DMS114 treated with DMSO at 0.1 percent for 48 hours (cell line): ENCODE results near the gene CDON.
A peak's percentile ranks its signal among the peaks of the same experiment; 100 is the strongest.

Experiments
- DNase-seq: peaks from one replicate; lab custom pipeline; 2025; ENCODE audit not compliant: unreplicated experiment; lab: John Stamatoyannopoulos, UW

CDON gene

DNA sequence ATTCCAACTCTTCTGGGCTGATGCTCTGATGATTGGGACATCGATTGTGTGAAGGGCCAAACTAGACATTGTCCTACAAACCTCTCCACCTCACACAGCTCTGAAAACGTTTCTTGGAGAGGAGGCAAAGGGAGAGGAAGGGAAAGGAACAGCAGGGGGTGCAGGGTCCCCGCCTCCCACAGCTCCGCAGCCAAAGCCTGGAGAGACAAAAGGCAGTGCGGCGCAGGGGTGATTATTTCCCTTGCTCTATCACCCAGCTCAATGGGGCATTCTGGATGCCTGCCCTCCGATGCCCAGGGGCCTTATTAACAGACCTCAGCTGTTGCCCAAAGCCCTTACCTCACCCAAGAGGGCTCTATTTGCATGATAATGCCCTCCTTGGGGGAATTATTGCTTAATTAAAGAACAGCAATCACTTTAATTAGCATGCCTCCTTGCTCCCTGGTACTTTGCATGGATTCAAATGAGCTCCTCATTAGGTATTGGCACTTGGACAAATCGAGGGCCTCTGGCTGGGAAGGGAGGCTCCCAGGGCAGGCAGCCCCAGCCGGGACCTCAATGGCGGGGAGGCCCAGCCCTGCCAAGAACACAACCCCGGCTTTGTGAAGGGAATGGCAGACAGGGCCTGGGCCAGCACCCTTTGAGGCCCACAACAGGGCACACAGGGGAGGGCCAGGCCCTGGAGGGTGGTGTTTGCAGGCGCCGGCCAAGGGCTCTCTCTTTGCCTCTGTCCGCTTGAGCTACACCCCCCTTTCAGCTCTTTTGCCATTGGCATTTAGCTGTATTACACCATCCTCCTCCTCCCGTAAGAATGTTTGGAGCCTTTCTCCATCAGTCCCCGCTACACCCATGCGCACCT lies 19.8 kb upstream of the CDON start:
- no peak for DNase-seq

GRCh38 chr11:126081915-126082250 lies 19.2 kb upstream of the CDON start:
- no peak for DNase-seq

DNA sequence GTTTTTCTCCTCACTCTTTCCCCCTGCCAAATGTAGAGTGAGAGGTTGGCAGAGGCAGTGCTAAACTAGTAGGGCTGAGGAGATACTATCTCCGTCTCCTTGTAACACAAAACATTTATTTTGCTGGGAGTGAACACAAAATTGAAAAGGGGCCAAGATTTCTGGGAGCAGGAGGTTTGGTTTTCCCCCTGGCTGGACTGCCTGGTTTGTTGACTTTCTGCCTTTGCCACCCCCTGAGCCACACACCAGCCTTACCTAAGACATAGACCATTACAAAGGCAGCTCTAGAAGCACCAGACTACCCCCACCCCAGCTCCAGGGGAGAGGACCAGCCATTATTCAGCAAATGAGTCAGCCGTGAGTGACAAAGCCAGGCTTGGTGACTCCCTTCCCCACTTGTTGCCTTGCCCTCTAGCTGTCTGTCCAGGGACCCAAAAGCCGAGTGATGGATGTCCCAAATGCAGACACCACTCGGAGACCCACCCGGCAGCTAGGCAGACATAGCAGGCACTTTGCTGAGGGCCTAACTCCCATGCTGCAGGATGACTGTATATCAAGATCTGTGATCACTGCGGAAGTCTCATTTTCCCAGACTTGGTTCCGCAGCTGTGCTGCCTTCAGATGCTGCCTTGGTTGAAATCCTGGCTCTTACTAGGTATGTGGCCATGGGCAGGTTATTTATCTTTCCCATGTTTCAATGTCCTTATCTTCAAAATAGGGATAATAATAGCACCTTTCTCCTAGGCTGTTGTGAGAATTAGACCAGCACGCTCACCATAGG lies 17.7 kb upstream of the CDON start:
- DNase-seq, result no peak

- DNase-seq, result no peak
Observed at GRCh38 chr11:126079621-126080124, 17.0 kb upstream of the CDON start.

- no peak for DNase-seq
Observed at GRCh38 chr11:126076641-126077040, 14.0 kb upstream of the CDON start.

DNA sequence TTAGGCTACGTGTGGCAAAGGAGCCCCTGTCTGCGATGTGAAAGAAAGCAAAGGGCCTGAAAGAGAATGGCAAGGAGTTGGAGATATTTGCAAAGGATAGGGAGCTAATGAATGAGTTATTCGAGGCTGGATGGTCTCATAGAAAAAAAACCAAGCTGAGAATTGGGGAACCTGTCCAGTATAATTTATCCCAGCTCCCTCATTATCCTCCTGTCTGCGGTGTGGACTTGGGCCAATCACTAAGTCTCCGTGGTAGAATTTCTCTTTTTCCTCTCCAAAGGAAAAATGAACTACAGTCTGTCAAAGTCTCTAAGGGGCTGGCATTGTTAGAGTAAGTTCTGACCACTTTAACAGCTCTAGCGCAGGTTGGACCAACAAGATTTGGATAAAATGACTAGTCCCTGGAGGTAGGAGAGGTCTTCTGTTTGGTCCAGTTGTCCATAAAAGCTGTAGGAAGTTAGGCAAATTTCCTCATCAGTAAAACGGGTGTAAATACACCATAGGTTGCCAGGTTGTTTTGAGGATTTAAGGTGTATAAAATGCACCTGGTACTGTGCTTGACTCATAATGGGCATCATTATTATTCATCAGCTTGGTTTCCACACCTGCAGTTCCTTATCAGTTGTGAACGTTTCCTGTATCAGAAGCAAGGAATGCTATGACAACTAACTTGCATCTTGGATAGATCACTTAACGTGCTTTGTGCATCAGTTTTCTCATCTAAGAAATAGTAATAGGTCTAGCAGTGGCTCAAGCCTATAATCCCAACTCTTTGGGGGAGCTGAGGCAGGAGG lies 10.3 kb upstream of the CDON start:
- no peak for DNase-seq

DNA sequence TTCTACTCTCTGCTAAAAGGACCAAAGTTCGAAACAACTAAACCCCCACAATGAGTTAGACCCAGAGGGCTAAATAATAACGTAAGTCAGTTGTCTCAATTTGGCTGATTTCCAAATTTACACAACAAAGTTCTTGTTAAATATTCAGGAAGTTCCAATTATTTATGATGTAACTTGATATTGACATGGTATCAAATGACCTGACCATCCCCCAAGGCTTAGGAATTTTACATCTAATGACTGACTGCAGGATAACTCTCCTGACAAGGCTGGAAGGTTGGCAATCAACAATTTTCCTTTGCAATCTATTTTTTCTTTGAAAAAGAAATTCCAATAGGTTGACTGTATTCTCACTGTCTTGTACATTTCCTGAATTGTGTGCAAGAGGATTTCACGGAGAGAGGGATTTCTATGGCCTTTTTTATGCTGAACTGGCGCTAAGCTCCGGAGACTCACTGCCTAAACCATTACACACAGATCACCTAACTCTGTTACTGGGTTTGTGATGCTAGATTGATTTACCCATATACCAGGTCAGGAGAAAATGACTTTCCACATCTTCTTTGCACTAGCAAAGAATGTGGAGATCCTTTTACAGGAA lies 9.6 kb upstream of the CDON start:
- no peak for DNase-seq

GRCh38 chr11:126063507-126063852 lies 814 bp upstream of the CDON start:
- no peak for DNase-seq

DNA sequence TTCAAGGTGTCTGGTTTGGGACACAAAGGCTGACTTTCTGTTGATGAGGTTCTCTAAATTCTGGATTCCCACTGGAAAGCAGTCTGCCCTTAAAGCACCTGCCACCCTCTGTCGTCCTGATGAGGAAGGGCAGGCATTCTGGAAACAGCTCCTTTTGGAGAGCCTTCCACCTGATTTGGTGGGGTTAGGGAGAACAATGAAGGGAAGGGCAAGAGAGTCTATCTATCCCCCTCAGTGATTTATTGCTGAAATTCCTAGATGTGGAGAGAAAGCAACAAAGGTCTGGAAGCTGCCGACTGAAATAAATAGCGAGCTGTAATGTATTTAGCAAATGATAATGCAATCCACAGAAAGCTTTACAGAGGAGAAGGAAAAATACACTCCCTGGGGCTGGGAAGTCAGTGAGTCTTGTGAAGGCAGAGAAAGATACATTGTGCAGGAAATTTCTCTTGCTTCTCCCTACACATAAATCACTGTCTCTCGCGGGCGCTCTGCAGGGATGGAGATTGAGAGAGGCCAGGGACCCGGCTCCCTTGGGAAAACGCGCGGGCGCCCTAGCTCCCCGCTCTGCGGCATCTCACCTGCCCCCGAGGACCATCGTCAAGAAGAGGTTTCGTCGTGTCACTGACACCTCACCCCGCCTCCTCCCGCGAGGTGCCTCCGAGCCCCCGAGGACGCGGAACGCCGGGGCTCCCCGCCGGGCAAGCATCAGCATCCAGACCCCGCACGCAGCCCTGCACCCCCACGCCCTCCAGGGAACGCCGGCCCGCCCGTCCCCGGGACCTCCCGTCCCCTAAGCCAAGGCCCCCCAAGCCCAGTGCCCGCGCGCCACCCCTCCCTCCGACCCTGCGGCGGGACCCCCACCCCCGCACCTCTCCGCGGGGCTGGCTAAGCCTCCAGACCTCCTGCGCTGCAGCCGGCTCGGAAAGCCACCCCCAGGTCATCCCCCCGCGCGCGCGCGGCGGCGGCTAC lies 673 bp downstream of the CDON start:
- peak; percentile 6 for DNase-seq

DNA sequence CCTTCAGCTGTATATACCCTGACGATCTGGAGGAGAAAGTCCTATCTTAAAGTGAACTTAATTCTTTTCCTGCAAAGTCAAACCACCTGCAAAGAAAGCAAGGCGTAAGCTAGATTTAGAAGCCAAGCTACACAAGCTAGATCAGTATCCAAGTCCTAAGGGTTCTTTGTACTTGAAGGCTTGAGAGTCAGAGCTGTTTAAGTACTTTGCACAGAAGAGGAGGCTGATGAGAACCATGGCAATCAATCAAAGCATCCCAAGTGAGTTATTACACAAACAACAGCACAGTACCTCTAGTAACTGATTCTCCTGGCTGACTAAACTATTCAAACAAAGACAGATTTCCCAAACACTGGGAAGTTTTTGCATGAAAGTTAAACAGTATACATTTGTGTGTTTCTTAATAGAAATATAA lies 1.9 kb downstream of the CDON start:
- DNase-seq, result no peak

DNA sequence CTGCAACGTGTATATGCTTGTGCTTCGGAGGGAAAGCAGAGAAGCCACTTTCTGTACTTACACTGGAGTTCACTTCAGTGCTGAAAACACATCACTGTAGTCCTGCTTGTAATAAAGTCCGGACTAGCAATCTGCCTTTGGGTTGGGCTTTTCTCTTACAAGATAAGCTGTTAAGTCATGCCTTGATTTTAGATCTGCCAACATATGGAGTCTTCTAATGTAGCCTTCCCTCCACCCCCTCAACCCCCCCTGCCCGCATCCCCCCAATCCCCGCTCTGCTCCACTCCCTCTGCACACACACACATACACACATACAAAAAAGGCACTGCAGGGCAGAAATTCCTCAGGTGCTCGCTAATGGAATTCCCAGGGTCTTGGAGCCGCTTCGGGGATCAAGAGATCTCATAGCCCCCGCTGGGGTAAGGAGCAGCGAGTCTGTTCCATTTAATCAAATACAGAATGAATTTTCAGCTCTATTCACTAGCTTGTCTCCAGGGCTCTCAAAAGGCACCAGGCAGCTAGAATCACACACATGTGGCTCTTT lies 3.4 kb downstream of the CDON start:
- DNase-seq, result no peak

GRCh38 chr11:126058105-126058874 lies 4.4 kb downstream of the CDON start:
- DNase-seq, result no peak

- no peak for DNase-seq
Observed at GRCh38 chr11:126054882-126055281, 7.8 kb downstream of the CDON start.

- no peak for DNase-seq
Observed at GRCh38 chr11:126054408-126054807, 8.3 kb downstream of the CDON start.

GRCh38 chr11:126053415-126054286 lies 9.0 kb downstream of the CDON start:
- no peak for DNase-seq

DNA sequence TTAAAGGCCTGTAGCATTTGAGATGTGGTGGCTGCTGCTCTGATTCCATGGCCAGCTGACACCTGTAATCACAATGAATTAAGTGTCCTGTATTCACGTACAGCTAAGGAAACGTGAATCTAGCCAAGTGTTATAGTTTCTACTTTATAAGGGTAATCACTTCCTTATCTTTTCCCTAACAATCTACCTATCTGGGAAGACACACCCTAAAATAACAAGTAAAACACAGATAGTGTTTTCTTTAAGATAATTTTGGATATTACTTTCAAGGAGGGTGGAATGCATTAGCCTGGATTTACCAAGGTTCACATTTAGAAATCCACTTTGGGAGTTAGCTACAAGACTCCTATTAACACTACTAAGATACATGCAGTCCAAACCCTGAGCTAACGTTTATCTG lies 11.5 kb downstream of the CDON start:
- DNase-seq, result no peak

GRCh38 chr11:126049159-126049558 lies 13.5 kb downstream of the CDON start:
- DNase-seq, result no peak

- no peak for DNase-seq
Observed at GRCh38 chr11:126048197-126048596, 14.5 kb downstream of the CDON start.
